Esophagus squamous epithelium (tissue), 4 donors: ENCODE data around the gene PLA2G15.

Experiments
- POLR2A ChIP-seq, 4 donors: fragments of 450-650 bp; IDR thresholded peaks; one replicate each; pipeline ENCODE4 v1.6.1; 2017; ENCODE audit warnings: antibody characterized with exemption in 4 of 4, mild to moderate bottlenecking in 4 of 4, moderate library complexity in 3 of 4
- TF ChIP-seq, protein P1 (sequence below), 6 experiments: fragments of 450-650 bp in 4 of 6; fragments of 200-600 bp in 2 of 6; sonication (generic) in 2 of 6; IDR thresholded peaks; one replicate each; pipeline ENCODE4 v1.5.1; 2016 to 2019; ENCODE audit warnings: antibody characterized with exemption in 6 of 6, mild to moderate bottlenecking in 4 of 6, moderate library complexity in 4 of 6

DNA sequence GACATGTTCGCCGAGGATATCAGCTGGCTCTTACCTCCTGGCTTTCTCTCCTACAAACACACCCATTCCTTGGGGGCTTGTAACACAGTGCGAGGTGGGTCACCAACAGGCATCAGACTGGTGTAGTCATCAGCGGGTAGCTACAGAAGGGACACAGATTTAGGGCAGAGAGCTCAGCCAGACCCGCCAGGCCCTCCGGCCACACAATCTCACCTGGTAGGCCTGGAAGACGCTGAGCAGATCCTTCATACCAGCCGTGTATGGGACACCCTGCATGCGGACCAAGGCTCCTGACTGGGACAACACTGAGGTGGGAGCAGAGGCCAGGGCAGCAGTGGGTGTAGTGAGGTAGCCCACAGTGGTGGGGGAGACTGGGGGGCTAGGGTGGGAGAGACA lies 15.0 kb upstream of the PLA2G15 start:
- TF ChIP-seq, protein P1, sequence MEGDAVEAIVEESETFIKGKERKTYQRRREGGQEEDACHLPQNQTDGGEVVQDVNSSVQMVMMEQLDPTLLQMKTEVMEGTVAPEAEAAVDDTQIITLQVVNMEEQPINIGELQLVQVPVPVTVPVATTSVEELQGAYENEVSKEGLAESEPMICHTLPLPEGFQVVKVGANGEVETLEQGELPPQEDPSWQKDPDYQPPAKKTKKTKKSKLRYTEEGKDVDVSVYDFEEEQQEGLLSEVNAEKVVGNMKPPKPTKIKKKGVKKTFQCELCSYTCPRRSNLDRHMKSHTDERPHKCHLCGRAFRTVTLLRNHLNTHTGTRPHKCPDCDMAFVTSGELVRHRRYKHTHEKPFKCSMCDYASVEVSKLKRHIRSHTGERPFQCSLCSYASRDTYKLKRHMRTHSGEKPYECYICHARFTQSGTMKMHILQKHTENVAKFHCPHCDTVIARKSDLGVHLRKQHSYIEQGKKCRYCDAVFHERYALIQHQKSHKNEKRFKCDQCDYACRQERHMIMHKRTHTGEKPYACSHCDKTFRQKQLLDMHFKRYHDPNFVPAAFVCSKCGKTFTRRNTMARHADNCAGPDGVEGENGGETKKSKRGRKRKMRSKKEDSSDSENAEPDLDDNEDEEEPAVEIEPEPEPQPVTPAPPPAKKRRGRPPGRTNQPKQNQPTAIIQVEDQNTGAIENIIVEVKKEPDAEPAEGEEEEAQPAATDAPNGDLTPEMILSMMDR (IDR thresholded peaks at IDR 0.05): no peak
- no peak for TF ChIP-seq POLR2A (IDR thresholded peaks at IDR 0.05)
